GM21447 (cell line): ENCODE measurements around the gene GPX5.

ENCODE experiments used
- ATAC-seq: cut with Tn5 transposase; IDR thresholded peaks from one replicate; pipeline ENCODE4 v1.9.1; 2021; ENCODE audit not compliant: unreplicated experiment

The GPX5 gene

GRCh38 chr6:28553986-28554881, 28.6 kb downstream of the GPX5 start:
- ATAC-seq: no peak

- ATAC-seq: no peak
Measured at GRCh38 chr6:28555136-28555535, 29.5 kb downstream of the GPX5 start.

GRCh38 chr6:28558629-28559028, 32.9 kb downstream of the GPX5 start:
- ATAC-seq: no peak

- ATAC-seq: no peak
Measured at GRCh38 chr6:28563430-28564095, 37.9 kb downstream of the GPX5 start.

- no peak for ATAC-seq
Measured at GRCh38 chr6:28565823-28566526, 40.3 kb downstream of the GPX5 start.

- no peak for ATAC-seq
Measured at GRCh38 chr6:28566527-28567252, 41.0 kb downstream of the GPX5 start.

- ATAC-seq: no peak
Measured at GRCh38 chr6:28567506-28567905, 41.8 kb downstream of the GPX5 start.

GRCh38 chr6:28568515-28569108, 42.9 kb downstream of the GPX5 start:
- no peak for ATAC-seq

GRCh38 chr6:28569748-28570147, 44.1 kb downstream of the GPX5 start:
- no peak for ATAC-seq

GRCh38 chr6:28580475-28580874, 54.8 kb downstream of the GPX5 start:
- no peak for ATAC-seq

GRCh38 chr6:28583463-28583862, 57.8 kb downstream of the GPX5 start:
- no peak for ATAC-seq
